Medulla oblongata (tissue), 1 donor: ENCODE data around the gene ARSA.
"Not testable (repeated sequence)": the region's sequence is repeated elsewhere in the genome, so short reads cannot be mapped to it uniquely, and the experiment has no call there.

Experiments
- DNase-seq: peaks from one replicate; pipeline ENCODE4 v3.0.0-alpha.2; 2015; ENCODE audit errors: extremely low spot score

ARSA gene

DNA sequence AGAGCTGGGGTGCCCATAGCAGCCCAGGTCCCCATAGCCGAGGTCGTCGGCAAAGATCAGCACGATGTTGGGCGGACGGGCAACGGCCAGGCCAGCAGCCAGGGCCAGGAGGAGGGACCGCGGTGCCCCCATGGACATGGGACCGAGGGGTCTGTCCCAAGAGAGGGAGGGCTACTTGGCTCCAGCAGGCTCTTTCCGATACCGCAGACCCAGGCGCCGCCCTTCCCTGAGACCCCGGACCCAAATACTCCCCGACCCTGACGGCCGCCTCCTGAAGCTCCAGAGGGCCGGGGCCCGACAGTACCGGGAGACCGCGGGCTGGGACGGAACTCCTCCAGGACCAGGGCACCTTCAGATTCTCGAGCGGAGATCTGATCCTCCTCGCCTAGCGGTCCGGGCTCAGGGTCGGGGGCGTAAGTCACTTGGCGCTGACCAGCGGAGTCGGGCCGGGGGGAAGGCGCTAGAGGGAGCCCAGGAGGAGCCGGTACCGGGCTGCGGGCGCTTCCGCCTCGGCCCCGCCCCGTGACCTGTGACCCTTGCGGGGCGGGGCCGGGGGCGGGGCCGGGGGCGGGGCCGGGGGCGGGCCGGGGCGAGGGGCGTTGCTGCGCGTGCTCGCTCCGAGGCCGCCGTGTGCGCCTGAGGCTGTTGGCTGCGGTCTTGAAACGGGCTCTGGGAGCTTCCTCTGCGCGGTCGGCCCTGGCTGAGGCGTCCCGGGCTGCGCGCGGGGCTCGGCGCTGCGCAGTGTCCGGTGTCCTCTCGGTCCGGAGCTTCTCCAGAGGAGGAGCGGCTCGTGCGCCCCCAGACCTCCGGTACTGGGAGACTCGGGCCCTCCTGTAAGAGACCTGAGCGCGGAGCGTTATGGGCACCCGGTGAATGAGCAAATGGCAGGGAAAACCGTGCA, at the start of gene ARSA:
TSS of gene ARSA (minus strand) at position 511 of the 901 bp plus-strand sequence. CDS start at position 138, 373 bp downstream.
- DNase-seq, result peak; percentile 83

DNA sequence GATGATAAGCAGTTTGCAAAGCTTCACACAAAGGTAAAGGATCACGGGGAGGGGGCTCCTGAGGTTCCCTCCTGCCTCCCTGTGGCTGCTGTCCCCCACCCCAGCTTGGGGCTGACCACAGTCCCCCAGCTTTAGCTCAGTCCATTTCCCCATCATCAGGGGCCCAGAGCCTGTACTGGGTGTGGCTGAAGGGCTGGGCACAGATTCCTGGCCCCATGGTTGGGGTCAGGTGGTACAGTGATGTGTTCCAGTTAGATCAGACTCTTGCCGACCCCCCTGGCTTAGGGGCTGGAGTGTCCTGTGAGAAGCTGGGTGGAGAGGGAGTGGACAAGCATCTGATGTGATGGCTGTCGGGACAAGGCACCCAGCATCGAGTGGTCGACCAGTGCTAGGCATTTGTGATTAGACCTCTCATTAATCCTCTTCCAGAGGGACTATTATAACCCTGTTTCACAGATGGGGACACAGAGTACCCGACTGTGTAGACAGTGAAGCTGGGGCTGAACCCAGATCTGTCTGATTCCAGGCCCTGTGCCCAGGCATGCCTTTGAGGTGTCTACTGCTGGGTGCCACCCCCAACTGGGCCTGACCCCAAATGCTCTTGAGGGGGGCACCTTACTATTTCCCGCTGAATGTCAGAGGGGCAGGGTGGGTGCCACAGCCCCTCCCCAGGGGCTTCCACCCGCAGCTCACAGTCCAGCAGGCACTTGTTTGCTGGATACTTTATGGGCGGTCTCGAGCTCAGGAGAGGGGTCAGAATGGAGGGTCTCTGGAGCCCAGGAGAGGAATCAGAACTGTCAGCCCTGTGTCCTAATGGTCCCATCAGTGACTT, 48.9 kb upstream of the ARSA start:
- no peak for DNase-seq

DNA sequence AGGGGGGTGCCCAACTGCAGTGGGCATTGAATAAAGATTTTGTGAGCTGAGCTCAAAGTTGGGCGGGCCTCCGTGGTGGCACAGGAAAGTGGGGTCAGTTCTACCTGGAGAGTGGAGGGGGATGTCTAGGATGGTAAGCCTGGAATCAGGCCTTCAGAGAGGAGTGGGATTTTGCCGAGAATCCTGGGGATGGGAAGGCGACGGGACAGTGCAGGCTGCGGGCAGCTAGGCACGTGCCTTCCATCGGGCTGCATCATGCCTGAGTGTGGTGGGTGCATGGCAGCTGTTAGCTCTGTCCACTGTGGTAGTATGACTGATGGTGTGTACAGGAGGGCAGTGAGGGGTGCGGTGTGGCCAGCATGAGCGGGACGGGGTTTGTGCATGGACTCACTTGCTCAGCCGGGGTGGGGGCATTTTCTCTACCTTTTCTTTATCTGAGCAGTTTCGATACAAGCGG, 48.3 kb upstream of the ARSA start:
- DNase-seq, result no peak

DNA sequence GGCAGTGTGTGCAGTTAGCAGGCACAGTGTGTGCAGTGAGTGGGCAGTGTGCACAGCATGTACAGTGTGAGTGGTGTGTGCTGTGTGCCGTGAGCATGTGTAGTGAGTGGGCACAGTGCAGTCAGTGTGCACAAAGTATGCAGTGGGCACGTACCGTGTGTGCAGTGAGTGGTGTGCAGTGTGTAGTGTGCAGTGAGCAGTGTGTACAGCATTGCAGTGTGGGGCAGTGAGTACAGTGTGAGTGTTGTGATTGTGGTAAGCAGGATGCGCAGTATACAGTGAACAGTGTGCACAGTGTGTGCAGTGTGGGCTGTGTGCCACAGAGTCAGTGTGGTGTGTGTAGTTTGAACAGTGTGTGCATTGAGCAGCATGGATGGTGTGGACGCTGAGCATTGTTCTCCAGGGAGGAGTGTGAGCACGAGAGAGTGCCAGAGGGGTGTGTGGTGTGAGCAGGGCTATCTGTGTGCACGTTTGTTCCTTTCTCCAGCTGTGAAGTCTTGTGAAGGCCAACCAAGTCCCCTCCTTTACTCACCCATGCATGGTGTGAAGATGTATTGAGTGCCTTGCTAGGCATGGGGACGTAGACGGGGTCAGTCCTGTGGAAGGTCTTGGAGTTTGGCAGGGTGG, 47.7 kb upstream of the ARSA start:
- DNase-seq, result no peak

DNA sequence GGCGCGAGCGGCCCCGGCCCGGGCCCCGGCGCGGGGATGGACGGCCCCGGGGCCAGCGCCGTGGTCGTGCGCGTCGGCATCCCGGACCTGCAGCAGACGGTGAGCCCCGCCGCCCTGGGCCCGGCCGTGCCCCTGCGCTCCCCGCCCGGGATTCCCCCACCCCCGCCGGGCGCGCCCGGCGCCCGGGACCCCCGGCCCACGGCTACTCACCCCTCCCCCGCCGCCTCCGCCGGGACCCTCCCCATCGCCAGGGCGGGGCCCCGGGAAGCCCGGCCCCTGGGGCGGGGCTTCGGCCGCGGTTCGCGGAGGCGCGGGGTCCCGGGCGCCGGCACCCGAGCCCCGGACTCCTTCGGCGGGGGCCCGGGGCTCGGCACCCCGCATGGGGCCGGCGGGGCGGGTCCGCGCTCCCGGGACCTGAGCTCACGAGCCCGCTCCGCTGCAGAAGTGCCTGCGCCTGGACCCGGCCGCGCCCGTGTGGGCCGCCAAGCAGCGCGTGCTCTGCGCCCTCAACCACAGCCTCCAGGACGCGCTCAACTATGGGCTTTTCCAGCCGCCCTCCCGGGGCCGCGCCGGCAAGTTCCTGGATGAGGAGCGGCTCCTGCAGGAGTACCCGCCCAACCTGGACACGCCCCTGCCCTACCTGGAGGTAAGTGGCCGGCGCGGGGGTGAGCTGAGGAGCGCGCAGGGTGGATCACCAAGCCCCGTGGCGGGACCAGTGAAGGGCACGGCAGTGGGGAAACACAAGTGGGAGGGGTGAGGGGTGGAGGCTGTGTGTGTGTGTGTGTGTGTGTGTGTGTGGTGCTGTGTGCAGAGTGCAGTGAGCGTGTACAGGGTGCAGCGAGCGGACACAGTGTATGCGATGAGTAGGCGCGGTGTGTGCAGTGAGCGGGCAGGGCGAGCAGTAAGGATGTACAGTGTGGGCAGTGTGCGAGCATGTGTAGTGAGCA, 46.9 kb upstream of the ARSA start:
- no peak for DNase-seq

DNA sequence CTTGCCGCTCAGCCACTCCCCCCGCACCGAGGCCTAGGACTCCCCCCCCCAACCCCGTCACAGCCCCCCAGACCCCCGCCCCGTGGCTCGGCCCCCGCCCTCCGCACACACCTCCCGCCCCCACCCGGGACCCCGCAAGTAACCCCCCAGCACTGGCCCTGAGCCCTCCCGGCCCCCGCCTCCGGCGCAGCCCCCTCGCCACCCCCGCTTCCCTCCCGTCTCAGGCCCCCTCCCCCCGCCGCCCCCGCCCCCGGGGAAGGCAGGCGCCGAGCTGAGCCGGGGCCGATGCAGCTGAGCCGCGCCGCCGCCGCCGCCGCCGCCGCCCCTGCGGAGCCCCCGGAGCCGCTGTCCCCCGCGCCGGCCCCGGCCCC, 46.2 kb upstream of the ARSA start:
- DNase-seq, result no peak

DNA sequence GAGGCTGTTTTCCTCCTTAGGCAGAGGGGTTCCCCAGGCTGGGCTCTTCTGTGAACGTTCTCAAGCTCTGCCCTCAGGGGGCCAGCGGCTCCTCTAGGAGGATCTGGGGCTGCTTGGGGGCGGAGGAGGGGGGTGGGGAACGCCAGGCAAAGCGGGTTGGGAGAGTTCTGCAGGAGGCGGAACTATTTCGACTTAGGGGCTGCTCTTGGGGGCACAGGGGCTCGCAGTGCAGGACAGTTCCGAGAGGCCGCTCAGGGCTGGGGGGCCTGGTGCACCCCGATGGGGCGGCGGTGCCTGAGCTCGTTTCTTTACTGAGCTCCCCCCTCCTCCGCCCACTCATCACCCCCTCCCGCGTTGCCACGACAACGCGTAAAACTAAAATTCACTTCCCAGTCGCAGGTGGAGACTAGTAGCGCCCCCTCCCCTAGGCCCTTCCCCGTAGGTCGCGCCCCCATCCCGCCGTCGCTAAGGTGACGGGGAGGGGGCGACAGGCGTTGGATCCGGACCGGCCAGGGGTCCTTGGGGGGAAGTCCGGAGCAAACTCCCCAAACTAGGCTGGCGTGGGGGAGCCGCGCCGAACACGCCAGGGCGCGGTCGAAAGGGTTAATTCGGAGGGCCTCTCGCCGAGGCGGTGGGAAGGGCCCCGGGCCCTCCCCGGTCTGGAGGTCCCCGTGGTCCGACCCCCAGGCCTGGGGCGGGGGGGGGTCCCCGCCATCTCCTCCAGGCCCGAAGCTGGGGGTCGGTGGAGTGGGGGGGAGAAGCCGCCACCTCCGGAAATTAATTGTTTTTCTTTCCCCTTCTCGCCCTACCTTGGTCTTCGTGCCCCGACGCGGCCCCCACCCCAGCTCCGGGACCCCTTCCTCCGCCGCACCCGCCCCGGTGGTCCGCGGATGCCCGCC, 45.5 kb upstream of the ARSA start:
- DNase-seq, result no peak

DNA sequence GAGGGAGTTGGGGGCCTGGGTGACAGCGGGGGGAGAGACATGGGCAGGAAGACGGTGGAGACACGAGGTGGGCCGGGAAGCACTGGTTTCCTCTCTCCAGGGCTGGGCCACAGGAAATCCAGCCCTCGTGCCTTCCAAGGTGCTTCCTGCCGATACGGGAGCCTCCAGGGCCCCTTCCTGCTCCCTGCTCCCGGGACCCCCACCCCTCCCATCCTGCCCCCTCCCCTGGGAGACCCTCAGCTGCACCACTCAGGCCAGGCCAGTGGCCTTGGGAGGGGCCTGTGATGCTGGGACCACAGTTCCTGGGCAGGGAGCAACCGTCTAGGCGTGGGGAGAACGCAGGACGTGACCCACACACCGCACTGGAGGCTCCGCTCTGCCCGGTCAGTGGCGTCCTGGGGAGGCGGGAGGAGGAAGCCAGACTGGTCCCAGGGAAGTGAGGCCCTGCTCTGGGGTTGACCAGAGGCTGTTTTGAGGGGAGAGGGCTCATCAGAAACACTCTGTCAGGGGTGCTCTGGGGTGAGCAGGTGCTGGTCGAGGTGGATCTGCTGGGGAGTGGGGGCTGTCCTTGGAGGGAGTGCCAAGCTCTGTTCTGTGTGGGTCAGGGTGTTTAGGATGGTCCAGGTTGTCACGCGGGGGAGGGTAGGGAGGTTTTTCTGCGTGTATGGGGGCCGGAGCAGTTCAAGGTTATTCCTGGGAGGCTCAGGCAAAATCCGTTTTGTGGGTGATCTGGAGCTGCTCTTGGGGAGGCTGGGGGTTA, 44.7 kb upstream of the ARSA start, which contains the start of gene SHANK3:
TSS of gene SHANK3 (plus strand) at position 353 of the 760 bp plus-strand sequence.
- no peak for DNase-seq

DNA sequence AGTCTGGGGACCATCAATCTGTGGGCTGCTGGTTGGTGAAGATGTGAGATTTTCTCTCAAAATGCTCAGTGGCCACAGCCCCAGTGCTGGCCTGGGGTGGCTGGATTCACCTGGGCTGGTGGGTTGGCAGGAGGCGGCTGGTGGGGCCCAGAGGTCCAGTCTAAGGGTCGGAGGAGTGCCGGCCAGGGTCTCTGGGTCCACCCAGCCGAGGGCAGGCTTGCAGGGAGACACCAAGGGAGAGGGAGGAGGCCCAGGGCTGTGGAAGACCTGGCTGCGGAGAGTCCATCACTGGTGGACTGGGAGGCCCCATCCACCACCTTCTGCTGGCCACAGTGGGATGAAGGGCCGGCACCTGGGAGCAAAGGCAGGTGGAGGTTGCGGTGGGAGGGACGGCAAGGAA, 44.1 kb upstream of the ARSA start:
- no peak for DNase-seq

DNA sequence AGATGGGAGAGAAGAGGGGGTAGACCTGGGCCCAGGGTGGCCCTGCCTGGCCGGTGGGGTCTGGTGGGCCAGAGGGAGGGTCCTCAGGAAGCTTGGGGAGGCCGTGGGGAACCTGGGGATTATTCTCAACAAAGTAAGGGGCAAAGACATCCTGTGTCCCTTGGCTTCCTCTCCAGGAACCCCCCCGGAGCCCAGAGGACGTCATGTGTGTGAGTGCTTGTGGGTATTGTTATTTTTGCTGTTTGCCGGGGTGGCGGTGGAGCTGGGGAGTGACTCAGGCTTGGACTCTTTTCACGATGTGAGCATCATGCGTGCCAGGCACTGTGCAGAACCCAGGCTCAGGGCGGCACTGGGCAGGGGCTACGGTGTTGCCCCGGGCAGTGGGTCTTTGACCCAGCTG, 43.7 kb upstream of the ARSA start:
- no peak for DNase-seq

DNA sequence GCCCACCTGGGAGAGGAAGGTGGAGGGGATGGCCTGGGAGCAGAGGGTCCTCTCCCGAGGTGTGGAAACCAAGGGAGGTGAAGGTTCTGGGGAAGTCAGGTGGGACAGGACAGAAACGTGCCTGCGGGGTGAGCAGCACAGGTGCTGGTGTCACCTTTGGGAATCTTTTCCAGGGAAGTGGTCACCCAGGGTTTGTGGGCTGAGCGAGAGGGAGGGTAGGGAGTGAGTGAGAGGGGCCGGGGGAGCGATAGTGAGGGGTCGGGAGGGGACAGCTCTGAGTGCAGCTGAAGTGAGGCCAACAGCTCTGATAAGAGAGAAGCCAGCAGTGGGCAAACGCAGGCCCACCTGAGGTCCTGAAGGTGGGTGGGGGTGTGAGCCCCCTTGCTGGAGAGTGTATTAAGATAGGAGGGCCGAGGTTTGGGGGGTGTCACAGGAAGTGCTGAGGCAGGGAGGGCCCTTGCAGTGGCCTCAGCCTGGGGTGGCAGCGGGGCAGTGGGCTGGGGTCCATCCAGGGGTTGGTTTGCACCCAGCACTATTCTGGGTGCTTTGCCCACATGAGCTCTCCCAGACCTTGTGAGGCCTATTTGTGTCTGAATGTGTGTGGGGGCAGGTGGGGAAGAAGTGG, 43.1 kb upstream of the ARSA start:
- DNase-seq, result no peak

DNA sequence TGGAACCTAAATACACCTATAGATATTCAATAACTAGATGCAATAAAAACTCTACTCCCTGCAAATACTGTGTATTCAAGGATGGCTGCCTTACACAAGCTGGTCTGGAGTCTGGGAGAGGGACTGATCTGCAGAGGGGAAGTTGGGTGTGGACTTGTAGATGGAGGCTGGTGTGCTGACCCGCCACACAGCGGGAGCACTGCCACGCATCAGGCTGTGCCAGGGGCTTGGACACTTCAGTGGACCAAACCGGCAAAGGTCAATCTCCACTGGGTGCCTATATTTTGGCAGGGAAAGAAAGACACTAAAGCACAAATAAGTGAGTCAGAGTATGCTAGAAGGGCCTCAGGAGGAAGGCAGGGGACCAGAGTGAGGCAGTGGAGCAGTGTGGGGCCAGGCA, 42.6 kb upstream of the ARSA start:
- DNase-seq, result no peak

DNA sequence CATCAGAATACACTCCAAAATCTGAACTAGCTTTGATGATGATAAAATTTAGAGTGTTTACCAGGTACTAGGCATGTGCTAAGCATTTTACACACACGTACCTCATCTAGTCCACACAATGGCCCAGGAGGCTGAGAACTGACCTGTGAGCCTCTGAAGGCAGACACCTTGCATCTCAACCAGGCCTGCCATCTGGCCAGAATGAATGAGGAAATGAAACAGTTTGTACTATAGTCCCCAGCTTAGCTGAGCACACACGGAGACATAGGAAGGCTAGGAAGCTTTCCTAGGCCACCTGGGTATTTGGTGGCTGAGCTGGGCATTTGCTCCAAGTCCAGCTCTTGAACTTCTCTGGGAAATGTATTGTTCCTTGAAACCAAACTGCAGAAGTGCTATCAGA, 37.8 kb upstream of the ARSA start:
- no peak for DNase-seq

DNA sequence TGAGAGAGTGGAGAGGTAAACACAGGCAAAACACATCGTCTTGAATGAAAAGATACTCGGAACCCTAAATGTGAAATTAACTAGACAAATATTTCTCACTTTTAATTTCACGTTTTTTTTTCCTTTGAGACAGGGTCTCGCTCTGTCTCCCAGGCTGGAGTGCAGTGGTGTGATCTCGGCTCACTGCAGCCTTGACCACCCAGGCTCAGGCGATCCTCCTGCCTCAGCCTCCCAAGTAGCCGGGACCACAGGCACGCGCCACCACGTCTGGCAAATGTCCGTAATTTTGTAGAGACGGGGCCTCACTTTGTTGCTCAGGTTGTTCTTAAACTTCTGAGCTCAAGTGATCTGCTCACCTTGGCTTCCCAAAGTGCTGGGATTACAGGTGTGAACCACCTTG, 37.3 kb upstream of the ARSA start:
- no peak for DNase-seq

DNA sequence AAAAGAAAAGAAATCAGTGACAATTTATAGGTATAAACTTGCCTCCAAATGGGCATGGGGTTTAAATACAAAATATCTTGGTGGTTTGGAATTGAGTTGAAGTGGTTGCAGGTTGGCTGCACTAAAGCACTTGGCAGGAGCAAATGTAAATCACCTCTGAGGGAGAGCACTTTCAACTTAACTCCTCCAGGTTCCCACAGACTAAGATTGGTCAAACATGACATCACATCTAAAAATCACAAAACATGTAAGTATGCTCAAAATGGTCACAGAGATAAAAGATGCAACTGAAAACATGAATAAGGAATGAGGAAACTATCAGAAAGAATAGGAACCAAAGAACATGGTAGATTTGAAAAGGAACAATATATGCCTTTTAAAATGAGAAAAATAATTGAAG, 32.4 kb upstream of the ARSA start:
- DNase-seq, result no peak

DNA sequence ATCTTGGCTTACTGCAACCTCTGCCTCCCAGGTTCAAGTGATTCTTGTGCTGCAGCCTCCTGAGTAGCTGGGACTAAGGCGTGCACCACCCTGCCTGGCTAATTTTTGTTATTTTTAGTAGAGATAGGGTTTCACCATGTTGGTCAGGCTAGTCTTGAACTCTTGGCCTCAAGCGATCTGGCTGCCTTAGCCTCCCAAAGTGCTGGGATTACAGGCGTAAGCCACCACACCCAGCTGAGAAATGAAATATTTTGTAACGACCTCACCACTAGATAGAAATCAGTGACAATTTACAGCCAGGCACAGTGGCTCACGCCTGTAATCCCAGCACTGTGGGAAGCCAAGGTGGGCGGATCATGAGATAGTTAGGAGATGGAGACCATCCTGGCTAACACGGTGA, 31.8 kb upstream of the ARSA start:
- DNase-seq, result not testable (repeated sequence)

DNA sequence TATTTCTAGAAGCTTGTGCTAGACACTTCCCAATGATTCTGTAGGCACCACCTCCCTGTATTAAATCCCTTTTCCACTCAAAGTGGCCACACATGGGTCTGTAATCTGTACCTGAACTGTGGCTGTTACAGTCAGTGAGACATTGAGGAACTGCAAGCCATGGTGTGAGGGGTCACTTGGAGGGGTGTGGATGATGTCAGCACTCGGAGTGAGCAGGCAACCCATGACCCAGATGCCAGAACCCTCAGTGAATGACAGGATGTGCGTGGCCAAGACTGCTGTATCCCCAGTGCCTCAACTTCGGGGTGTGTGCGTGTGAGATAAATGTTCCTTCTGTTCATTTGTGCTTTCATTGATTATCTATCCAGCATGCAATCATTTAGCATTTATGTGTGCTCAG, 30.0 kb upstream of the ARSA start:
- no peak for DNase-seq

DNA sequence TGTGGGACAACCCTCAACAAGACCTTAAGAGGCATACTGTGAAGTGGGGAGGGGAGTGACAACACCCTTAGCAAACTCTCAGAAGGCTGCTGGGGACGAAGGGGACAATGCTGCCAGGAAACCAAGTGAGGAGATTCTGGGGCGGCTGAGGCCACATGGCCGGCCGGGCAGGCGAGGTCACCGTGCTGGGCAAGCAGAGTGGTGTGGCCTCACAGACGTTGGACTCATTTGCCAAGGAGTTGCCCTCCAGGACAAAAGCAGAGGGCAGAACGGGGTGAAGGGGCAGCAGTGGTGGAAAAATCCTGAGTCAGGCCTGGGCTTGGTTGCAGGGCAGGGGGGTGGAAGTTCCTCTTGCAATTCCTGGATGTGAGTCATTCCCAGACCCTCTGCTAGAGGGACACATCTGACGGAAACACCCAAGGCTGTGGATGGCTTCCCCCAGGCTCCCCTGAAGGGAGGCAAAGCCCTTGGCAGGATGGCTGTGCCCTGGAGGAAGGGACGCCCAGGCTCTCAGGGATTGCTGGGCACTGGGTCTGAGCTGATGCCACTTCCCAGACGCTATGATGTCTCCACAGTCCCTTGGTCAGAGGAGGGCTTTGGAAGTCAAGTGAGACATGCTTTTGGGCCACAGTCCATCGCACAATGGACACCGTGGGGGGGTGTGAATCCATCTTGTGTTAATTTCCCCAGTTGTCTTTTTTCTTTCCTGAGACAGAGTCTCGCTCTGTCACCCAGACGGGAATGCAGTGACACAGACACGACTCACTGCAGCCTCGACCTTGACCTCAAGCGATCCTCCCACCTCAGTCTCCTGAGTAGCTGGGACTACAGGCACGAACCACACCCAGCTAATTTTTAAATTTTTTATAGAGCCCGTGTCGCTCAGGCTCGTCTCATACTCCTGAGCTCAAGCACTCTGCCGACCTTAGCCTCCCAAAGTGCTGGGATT, 28.4 kb upstream of the ARSA start:
- no peak for DNase-seq
